ENCODE results near the gene REM2.

- no peak for TF ChIP-seq CTCF (IDR thresholded peaks at IDR 0.05; ENCODE audit: low read length)
- TF ChIP-seq EZH2 (optimal IDR thresholded peaks at IDR 0.05; ENCODE audit: low read depth, low read length): no peak
- TF ChIP-seq EZH2phosphoT487 (IDR thresholded peaks at IDR 0.05; ENCODE audit: low read length): no peak
Observed at GRCh38 chr14:22856428-22856827, 26.6 kb upstream of the REM2 start.
